Measurements from ENCODE around the gene FSIP1.

The FSIP1 gene

GRCh38 chr15:39684233-39684632, 98.4 kb downstream of the FSIP1 start:
- DNase-seq (ENCODE audit: low read depth in 2 of 2) = no peak

GRCh38 chr15:39682366-39682765, 100.3 kb downstream of the FSIP1 start:
- DNase-seq (ENCODE audit: low read depth in 2 of 2) = no peak

- no peak for DNase-seq (ENCODE audit: low read depth in 2 of 2)
Observed at GRCh38 chr15:39680868-39681267, 101.8 kb downstream of the FSIP1 start.

- DNase-seq (ENCODE audit: low read depth in 2 of 2) = no peak
Observed at GRCh38 chr15:39672666-39673065, 110.0 kb downstream of the FSIP1 start.

- no peak for DNase-seq (ENCODE audit: low read depth in 2 of 2)
Observed at GRCh38 chr15:39672184-39672583, 110.5 kb downstream of the FSIP1 start.

GRCh38 chr15:39670687-39671086, 112.0 kb downstream of the FSIP1 start:
- DNase-seq (ENCODE audit: low read depth in 2 of 2) = no peak

- DNase-seq (ENCODE audit: low read depth in 2 of 2) = no peak
Observed at GRCh38 chr15:39669661-39670060, 113.0 kb downstream of the FSIP1 start.

- no peak for DNase-seq (ENCODE audit: low read depth in 2 of 2)
Observed at GRCh38 chr15:39669241-39669640, 113.4 kb downstream of the FSIP1 start.

GRCh38 chr15:39668457-39668856, 114.2 kb downstream of the FSIP1 start:
- no peak for DNase-seq (ENCODE audit: low read depth in 2 of 2)

- DNase-seq (ENCODE audit: low read depth in 2 of 2) = no peak
Observed at GRCh38 chr15:39667382-39668127, 115.1 kb downstream of the FSIP1 start.

- no peak for DNase-seq (ENCODE audit: low read depth in 2 of 2)
Observed at GRCh38 chr15:39666677-39667076, 116.0 kb downstream of the FSIP1 start.

GRCh38 chr15:39665629-39666250, 116.9 kb downstream of the FSIP1 start:
- no peak for DNase-seq (ENCODE audit: low read depth in 2 of 2)

GRCh38 chr15:39663704-39664250, 118.9 kb downstream of the FSIP1 start:
- DNase-seq (ENCODE audit: low read depth in 2 of 2) = no peak

- no peak for DNase-seq (ENCODE audit: low read depth in 2 of 2)
Observed at GRCh38 chr15:39661776-39662175, 120.9 kb downstream of the FSIP1 start.

GRCh38 chr15:39658740-39659139, 123.9 kb downstream of the FSIP1 start:
- no peak for DNase-seq (ENCODE audit: low read depth in 2 of 2)

GRCh38 chr15:39657668-39658067, 125.0 kb downstream of the FSIP1 start:
- DNase-seq (ENCODE audit: low read depth in 2 of 2) = no peak

- no peak for DNase-seq (ENCODE audit: low read depth in 2 of 2)
Observed at GRCh38 chr15:39657181-39657580, 125.5 kb downstream of the FSIP1 start.

GRCh38 chr15:39654304-39654703, 128.3 kb downstream of the FSIP1 start:
- DNase-seq (ENCODE audit: low read depth in 2 of 2) = no peak

GRCh38 chr15:39651881-39652280, 130.8 kb downstream of the FSIP1 start:
- no peak for DNase-seq (ENCODE audit: low read depth in 2 of 2)

GRCh38 chr15:39651295-39651694, 131.3 kb downstream of the FSIP1 start:
- DNase-seq (ENCODE audit: low read depth in 2 of 2) = no peak

GRCh38 chr15:39649757-39650156, 132.9 kb downstream of the FSIP1 start:
- no peak for DNase-seq (ENCODE audit: low read depth in 2 of 2)

- DNase-seq (ENCODE audit: low read depth in 2 of 2) = no peak
Observed at GRCh38 chr15:39646425-39646824, 136.2 kb downstream of the FSIP1 start.

- DNase-seq (ENCODE audit: low read depth in 2 of 2) = no peak
Observed at GRCh38 chr15:39645976-39646257, 136.7 kb downstream of the FSIP1 start.

Measured in stimulated activated CD4-positive, alpha-beta T cell treated with anti-CD3 and anti-CD28 coated beads, Interleukin-4, amount 100 ng/mL, for 48 hours (primary cell).